Measurements from ENCODE around the gene PROK2.

The PROK2 gene

GRCh38 chr3:71784914-71785531 lies at the start of gene PROK2:
Gene PROK2, minus strand, starts transcription at chr3:71785148. Its CDS starts 96 bp downstream, at chr3:71785052.
- no peak for DNase-seq

GRCh38 chr3:71831599-71831998 lies 46.7 kb upstream of the PROK2 start:
- DNase-seq: no peak

- DNase-seq: no peak
Observed at GRCh38 chr3:71825551-71826283, 40.8 kb upstream of the PROK2 start.

GRCh38 chr3:71821116-71821515 lies 36.2 kb upstream of the PROK2 start:
- no peak for DNase-seq

- no peak for DNase-seq
Observed at GRCh38 chr3:71817262-71817661, 32.3 kb upstream of the PROK2 start.

GRCh38 chr3:71816767-71817156 lies 31.8 kb upstream of the PROK2 start:
- no peak for DNase-seq

- no peak for DNase-seq
Observed at GRCh38 chr3:71815340-71816067, 30.6 kb upstream of the PROK2 start.

- no peak for DNase-seq
Observed at GRCh38 chr3:71813704-71814103, 28.8 kb upstream of the PROK2 start.

- no peak for DNase-seq
Observed at GRCh38 chr3:71813073-71813472, 28.1 kb upstream of the PROK2 start.

GRCh38 chr3:71810056-71810455 lies 25.1 kb upstream of the PROK2 start:
- no peak for DNase-seq

- DNase-seq: no peak
Observed at GRCh38 chr3:71809321-71810026, 24.5 kb upstream of the PROK2 start.

GRCh38 chr3:71806736-71807135 lies 21.8 kb upstream of the PROK2 start:
- no peak for DNase-seq

GRCh38 chr3:71805691-71806090 lies 20.7 kb upstream of the PROK2 start:
- no peak for DNase-seq

- DNase-seq: no peak
Observed at GRCh38 chr3:71805199-71805598, 20.3 kb upstream of the PROK2 start.

GRCh38 chr3:71803248-71803647 lies 18.3 kb upstream of the PROK2 start:
- DNase-seq: no peak

GRCh38 chr3:71801986-71802385 lies 17.0 kb upstream of the PROK2 start:
- no peak for DNase-seq

GRCh38 chr3:71800023-71800422 lies 15.1 kb upstream of the PROK2 start:
- DNase-seq: no peak

- DNase-seq: no peak
Observed at GRCh38 chr3:71797455-71797854, 12.5 kb upstream of the PROK2 start.

GRCh38 chr3:71796290-71796689 lies 11.3 kb upstream of the PROK2 start:
- DNase-seq: no peak

- no peak for DNase-seq
Observed at GRCh38 chr3:71791634-71792033, 6.7 kb upstream of the PROK2 start.

GRCh38 chr3:71789922-71790321 lies 5.0 kb upstream of the PROK2 start:
- DNase-seq: no peak

- no peak for DNase-seq
Observed at GRCh38 chr3:71787851-71788405, 3.0 kb upstream of the PROK2 start.

- no peak for DNase-seq
Observed at GRCh38 chr3:71786551-71786950, 1.6 kb upstream of the PROK2 start.

Measured in NCI-H1436 treated with DMSO at 0.1 percent for 48 hours (cell line).